ENCODE data around the gene SNX11.

- TF ChIP-seq ZNF664 (tag by site-specific recombination; IDR thresholded peaks at IDR 0.05) (no peak), ZNF518A (tag by site-specific recombination; conservative IDR thresholded peaks at IDR 0.05; ENCODE audit: low read depth) (no peak), CTCF (tag by site-specific recombination; IDR thresholded peaks at IDR 0.05) (no peak), ZNF791 (tag by site-specific recombination; IDR thresholded peaks at IDR 0.05) (no peak), ZNF362 (tag by site-specific recombination; IDR thresholded peaks at IDR 0.05) (no peak), ZNF146 (tag by site-specific recombination; IDR thresholded peaks at IDR 0.05) (no peak), ZNF223 (tag by site-specific recombination; IDR thresholded peaks at IDR 0.05) (no peak)
- TF ChIP-seq, protein P1, sequence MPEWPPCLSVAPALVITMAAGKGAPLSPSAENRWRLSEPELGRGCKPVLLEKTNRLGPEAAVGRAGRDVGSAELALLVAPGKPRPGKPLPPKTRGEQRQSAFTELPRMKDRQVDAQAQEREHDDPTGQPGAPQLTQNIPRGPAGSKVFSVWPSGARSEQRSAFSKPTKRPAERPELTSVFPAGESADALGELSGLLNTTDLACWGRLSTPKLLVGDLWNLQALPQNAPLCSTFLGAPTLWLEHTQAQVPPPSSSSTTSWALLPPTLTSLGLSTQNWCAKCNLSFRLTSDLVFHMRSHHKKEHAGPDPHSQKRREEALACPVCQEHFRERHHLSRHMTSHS (tag by site-specific recombination; IDR thresholded peaks at IDR 0.05), result no peak
These were observed 15.1 kb downstream of the SNX11 start for GRCh38 chr17:48122665-48123045.
